KBM-7 (cell line): ENCODE data around the gene POM121.
A peak's percentile ranks its signal among the peaks of the same experiment; 100 is the strongest.
"Not testable (repeated sequence)": the region's sequence is repeated elsewhere in the genome, so short reads cannot be mapped to it uniquely, and the experiment has no call there.

Experiments used
- DNase-seq: peaks from one replicate; pipeline ENCODE4 v3.0.0-alpha.2; 2015
- in situ Hi-C: fragments of 300-500 bp; cut with MboI; formaldehyde crosslinking; loops from 2 replicates; pipeline ENCODE4 v1.14.3; 2020; ENCODE audit warnings: low sequenced_read_pairs, low pct_unique_long_range_greater_than_20kb, mixed read lengths

The POM121 gene

GRCh38 chr7:72924733-72925545 lies at the start of gene POM121:
POM121 (plus strand) TSS chr7:72925095; CDS start chr7:72925122, 27 bp downstream.
- in situ Hi-C loops = no loop called here
- peak; percentile 91 for DNase-seq

- in situ Hi-C loops = not testable (repeated sequence)
- DNase-seq = peak; percentile 93
Observed at GRCh38 chr7:72879079-72879736, 45.7 kb upstream of the POM121 start.

- in situ Hi-C loops = not testable (repeated sequence)
- peak; percentile 65 for DNase-seq
Observed at GRCh38 chr7:72879737-72880215, 45.1 kb upstream of the POM121 start.

DNA sequence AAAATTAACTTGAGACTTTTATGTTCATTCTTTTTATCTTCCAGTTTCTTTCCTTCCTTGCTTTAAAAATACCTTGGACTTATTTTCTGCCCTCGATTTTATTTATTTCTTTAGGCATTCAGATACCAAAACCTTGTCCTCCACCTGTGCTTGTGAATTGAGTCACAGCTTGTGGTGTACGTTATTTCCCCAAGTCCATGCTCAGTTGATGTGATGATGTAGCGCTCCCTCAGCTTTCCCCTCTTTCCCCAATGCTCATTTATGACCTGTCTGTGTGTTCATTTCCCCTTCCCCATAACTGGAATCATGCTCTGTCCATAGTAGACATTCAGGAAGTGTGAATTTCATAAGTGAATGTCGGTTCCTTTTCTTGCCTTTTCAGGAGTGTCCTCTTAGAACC lies 33.1 kb upstream of the POM121 start:
- in situ Hi-C loops = not testable (repeated sequence)

DNA sequence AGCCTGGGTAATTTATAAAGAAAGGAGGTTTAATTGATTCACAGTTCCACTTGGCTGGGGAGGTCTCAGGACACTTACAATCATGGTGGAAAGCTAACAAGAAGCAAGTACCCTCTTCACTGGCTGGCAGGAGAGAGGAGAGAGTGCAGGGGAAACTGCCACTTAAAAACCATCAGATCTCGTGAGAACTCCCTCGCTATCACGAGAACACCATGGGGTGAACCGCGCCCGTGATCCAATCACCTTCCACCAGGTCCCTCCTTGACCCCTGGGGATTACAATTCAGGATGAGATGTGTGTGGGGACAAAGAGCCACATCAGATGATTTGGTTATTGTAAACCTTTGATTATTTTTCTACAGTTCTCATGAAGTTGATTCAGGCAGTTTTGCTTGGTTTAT lies 20.2 kb upstream of the POM121 start:
- in situ Hi-C loops, DNase-seq: not testable (repeated sequence)

More for the DNA sequence above, 33.1 kb upstream of the POM121 start:
- not testable (repeated sequence) for DNase-seq

DNA sequence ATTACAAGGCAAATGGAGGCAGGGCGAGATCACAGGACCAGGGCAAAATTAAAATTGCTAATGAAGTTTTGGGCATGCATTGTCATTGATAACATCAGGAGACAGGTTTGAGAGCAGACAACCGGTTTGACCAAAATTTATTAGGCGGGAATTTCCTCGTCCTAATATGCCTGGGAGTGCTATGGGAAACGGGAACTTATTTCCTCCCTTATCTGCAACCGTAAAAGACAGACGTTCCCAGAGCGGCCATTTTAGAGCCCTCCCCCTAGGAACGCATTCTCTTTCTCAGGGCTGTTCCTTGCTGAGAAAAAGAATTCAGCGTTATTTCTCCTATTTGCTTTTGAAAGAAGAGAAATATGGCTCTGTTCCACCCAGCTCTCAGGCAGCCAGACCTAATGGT lies 16.5 kb upstream of the POM121 start:
- DNase-seq, in situ Hi-C loops: not testable (repeated sequence)

DNA sequence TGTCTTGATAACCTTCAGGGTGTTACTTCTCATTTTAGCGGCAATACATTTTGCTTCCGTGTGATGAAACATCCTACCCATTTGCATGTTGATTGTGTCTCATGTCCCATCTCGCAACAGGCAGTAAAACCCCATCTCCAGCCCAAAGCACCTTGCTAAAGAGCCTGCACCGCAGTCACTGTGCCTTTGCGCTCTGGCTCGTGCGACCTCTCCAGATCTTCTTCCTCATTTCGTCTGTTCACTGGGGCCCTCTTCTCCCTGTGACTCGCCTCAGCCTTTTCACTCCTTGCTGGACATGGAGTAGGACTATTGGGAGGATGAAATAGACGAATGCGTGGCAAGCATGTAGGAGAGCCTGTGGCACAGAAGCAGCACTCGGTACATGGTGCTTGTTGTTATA lies 13.5 kb upstream of the POM121 start:
- DNase-seq, in situ Hi-C loops: not testable (repeated sequence)

GRCh38 chr7:72913750-72914149 lies 11.1 kb upstream of the POM121 start:
- DNase-seq, in situ Hi-C loops: not testable (repeated sequence)

DNA sequence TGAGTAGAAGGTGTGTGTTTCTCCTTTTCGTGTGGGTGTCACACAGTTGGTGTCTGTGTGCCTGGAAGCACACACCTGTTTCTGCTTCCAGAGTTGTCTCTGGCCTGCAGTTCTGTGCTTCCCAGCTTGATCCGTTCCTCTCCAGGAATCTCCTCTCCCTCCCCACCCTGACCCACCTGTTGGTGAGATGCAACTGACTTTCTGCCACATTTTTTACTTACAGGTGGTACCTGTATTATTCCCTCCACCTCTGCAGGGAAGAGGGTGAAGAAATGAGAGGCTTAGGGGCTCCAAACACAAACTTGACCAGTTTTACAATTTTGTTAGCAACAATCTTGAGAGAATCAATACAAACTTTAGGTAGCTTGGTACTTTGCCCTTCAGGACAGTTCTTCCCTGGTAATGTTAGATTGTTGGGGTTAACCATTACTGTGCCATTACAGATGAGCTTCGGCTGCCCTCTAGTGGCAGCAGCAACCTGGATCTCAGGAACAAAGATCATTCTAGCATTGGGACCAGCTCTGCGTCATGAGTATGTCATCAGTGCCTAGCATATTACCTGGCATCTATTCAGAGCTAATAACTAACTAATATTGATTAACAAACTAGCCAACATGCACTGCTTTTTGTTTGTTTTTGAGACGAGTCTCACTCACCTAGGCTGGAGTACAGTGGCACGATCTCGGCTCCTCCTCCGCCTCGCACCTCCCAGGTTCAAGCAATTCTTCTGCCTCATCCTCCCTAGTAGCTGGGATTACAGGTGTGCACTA lies 10.0 kb upstream of the POM121 start:
- peak; percentile 54 for DNase-seq
- in situ Hi-C loops = not testable (repeated sequence)

DNA sequence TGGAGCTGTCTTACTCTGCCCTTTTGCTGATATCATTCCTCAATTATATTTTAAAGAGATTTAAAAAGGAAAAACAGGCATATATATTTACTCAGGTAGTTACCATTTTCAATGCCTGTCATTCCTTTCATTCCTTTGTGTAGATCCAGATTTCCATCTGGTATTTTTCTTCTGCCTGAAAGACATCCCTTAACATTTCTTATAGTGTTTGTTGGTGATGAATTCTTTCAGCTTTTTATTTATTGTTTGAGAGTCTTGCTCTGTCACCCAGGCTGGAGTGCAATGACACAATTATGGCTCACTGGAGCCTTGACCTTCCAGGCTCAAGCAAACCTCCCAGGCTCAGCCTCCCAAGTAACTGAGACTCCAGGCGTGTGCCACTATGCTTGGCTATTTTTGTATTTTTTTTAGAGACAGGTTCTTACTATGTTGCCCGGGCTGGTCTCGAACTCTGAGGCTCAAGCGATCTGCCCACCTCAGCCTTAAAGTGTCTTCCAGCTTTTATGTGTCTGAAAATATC lies 5.6 kb upstream of the POM121 start:
- DNase-seq = no peak
- in situ Hi-C loops = no loop called here

GRCh38 chr7:72924386-72924732 lies 536 bp upstream of the POM121 start:
- DNase-seq = no peak
- in situ Hi-C loops = no loop called here

DNA sequence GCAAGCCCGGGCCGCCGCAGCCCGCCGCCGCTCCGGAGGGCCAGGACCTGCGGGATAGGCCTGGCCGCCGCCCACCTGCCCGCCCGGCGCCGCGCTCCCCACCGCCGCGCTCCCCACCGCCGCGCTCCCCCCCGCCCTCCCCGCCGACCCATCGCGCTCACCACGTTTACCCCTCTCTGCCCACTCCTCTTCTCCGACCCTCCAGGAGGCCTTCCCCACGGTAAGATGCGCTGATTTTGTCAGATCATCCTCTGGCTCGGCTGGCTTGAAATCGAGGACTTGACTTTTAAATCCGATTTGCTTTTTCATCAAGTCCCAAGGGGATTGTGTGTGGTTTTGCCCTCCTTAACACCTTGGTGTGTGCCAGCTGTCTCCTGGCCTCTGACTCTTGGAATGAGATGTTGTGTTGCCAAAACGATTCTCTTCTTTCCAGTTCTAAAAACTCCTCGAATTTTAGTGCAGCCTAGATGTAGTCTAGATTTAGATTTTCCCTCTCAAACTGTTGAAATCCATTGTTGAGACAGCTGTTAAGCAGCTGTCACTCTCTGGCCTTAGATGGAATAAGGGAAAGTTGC lies 738 bp downstream of the POM121 start:
- peak; percentile 10 for DNase-seq
- in situ Hi-C loops = no loop called here

DNA sequence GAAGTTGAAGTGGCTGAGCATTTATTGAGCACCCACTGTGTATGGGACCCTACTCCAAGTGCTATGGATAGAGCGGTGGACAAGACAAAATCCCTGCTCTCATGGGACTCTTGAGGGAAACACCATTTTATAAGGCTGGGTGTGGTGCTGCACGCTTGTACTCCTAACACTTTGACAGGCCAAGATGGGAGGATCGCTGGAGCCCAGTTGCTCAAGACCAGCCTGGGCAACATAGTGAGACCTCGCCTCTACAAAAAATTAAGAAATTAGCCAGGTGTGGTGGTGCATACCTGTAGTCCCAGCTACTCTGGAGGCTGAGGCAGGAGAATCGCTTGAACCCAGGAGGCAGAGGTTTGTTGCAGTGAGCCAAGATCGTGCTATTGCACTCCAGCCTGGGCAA lies 2.9 kb downstream of the POM121 start:
- in situ Hi-C loops, DNase-seq: not testable (repeated sequence)

DNA sequence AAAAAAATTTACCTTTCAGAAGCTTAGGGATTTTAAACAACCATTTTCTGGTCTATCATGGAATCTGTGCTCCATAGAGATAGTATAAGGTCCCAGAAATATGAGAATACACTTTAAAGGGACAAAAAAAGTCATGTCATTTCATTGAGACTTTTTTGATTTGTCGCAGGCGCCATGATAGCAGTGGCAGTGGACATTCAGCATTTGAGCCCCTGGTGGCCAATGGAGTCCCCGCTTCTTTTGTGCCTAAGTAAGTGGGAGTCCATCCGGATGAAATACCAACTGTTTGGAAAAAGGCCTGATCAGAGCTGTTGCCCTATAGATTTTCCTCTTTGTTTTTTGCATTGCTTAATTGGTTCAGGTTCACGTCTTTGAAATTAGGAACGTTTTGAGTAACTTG lies 3.3 kb downstream of the POM121 start:
- DNase-seq, in situ Hi-C loops: not testable (repeated sequence)

DNA sequence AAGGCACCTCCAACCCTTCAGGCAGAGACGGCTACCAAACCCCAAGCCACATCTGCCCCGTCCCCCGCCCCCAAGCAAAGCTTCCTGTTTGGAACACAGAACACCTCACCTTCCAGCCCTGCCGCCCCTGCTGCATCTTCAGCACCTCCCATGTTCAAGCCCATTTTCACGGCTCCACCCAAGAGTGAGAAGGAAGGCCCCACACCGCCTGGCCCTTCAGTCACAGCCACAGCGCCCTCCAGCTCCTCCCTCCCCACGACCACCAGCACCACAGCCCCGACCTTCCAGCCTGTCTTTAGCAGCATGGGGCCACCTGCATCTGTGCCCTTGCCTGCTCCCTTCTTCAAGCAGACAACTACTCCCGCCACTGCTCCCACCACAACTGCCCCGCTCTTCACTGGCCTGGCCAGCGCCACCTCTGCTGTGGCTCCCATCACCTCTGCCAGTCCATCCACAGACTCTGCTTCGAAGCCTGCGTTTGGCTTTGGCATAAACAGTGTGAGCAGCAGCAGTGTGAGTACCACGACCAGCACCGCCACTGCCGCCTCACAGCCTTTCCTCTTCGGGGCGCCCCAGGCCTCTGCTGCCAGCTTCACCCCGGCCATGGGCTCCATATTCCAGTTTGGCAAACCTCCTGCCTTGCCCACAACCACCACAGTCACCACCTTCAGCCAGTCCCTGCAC lies 17.3 kb downstream of the POM121 start:
- DNase-seq, in situ Hi-C loops: not testable (repeated sequence)

- DNase-seq, in situ Hi-C loops: not testable (repeated sequence)
Observed at GRCh38 chr7:72942956-72943355, 18.1 kb downstream of the POM121 start.

GRCh38 chr7:72944937-72945336 lies 20.0 kb downstream of the POM121 start:
- in situ Hi-C loops, DNase-seq: not testable (repeated sequence)

GRCh38 chr7:72945597-72945996 lies 20.7 kb downstream of the POM121 start:
- DNase-seq, in situ Hi-C loops: not testable (repeated sequence)
